ENCODE results near the gene KIFBP. TPM values are rescaled to one million over a fixed set of nuclear protein-coding genes. Genes with fewer than 3 reads are reported as not detected.

The KIFBP gene
- polyA plus RNA-seq, 1 experiment = 27.4 TPM

GRCh38 chr10:69051303-69051702 lies 62.7 kb downstream of the KIFBP start:
- no peak for DNase-seq (ENCODE audit: low read depth)
- no peaks in the 10 kb centered on the region for H3K36me3 ChIP-seq (ENCODE audit: control insufficient read depth, insufficient read depth, low read length)
- no peak overlapping the region for H3K4me3 ChIP-seq (ENCODE audit: low read depth, low read length)
- no peaks in the 10 kb centered on the region for H3K27me3 ChIP-seq (ENCODE audit: control insufficient read depth, insufficient read depth, low read length)
- POLR2A ChIA-PET = no interaction called here
- CTCF ChIA-PET = interaction anchor here (1.0 to 2.2 kb wide), 2 partner anchors 8 to 43 kb away, joined by 3 to 4 read pairs; no protein-coding TSS in a partner anchor
- TF ChIP-seq CTCF (IDR thresholded peaks at IDR 0.05; ENCODE audit: insufficient read depth, low read depth, low read length) = no peak

GRCh38 chr10:69051710-69052487 lies 63.3 kb downstream of the KIFBP start:
- no peak overlapping the region for H3K4me3 ChIP-seq (ENCODE audit: low read depth, low read length)
- POLR2A ChIA-PET = no interaction called here
- no peaks in the 10 kb centered on the region for H3K36me3 ChIP-seq (ENCODE audit: control insufficient read depth, insufficient read depth, low read length)
- no peak for TF ChIP-seq CTCF (IDR thresholded peaks at IDR 0.05; ENCODE audit: insufficient read depth, low read depth, low read length)
- no peak for DNase-seq (ENCODE audit: low read depth)
- CTCF ChIA-PET = interaction anchor here (1.0 kb wide), 1 partner anchor 8 kb away, joined by 3 read pairs; no protein-coding TSS in a partner anchor
- H3K27me3 ChIP-seq (ENCODE audit: control insufficient read depth, insufficient read depth, low read length) = no peaks in the 10 kb centered on the region

- Histone ChIP-seq H3K4me3 (ENCODE audit: low read depth, low read length) (no peak overlapping the region), H3K36me3 (ENCODE audit: control insufficient read depth, insufficient read depth, low read length) (no peaks in the 10 kb centered on the region), H3K27me3 (ENCODE audit: control insufficient read depth, insufficient read depth, low read length) (no peaks in the 10 kb centered on the region)
- no peak for DNase-seq (ENCODE audit: low read depth)
- ChIA-PET CTCF (no interaction called here), POLR2A (no interaction called here)
- TF ChIP-seq CTCF (IDR thresholded peaks at IDR 0.05; ENCODE audit: insufficient read depth, low read depth, low read length) = no peak
Observed at GRCh38 chr10:69052736-69053135, 64.1 kb downstream of the KIFBP start.

GRCh38 chr10:69055241-69055640 lies 66.6 kb downstream of the KIFBP start:
- H3K27me3 ChIP-seq (ENCODE audit: control insufficient read depth, insufficient read depth, low read length) = no peaks in the 10 kb centered on the region
- ChIA-PET CTCF (interaction anchor here (1.5 kb wide), 1 partner anchor 7 kb away, joined by 5 read pairs; no protein-coding TSS in a partner anchor), POLR2A (no interaction called here)
- no peak for TF ChIP-seq CTCF (IDR thresholded peaks at IDR 0.05; ENCODE audit: insufficient read depth, low read depth, low read length)
- H3K36me3 ChIP-seq (ENCODE audit: control insufficient read depth, insufficient read depth, low read length) = no peaks in the 10 kb centered on the region
- no peak for DNase-seq (ENCODE audit: low read depth)
- H3K4me3 ChIP-seq (ENCODE audit: low read depth, low read length) = no peak overlapping the region

GRCh38 chr10:69056129-69056528 lies 67.5 kb downstream of the KIFBP start:
- no peak for DNase-seq (ENCODE audit: low read depth)
- TF ChIP-seq CTCF (IDR thresholded peaks at IDR 0.05; ENCODE audit: insufficient read depth, low read depth, low read length) = no peak
- POLR2A ChIA-PET = no interaction called here
- CTCF ChIA-PET = interaction anchor here (1.5 kb wide), 1 partner anchor 8 kb away, joined by 5 read pairs; no protein-coding TSS in a partner anchor
- no peaks in the 10 kb centered on the region for H3K27me3 ChIP-seq (ENCODE audit: control insufficient read depth, insufficient read depth, low read length)
- no peak overlapping the region for H3K4me3 ChIP-seq (ENCODE audit: low read depth, low read length)
- no peaks in the 10 kb centered on the region for H3K36me3 ChIP-seq (ENCODE audit: control insufficient read depth, insufficient read depth, low read length)
